Heart right ventricle (tissue), 16 donors: ENCODE results near the gene CERS3. TPM values are rescaled to one million over a fixed set of nuclear protein-coding genes. Genes with fewer than 3 reads are reported as not detected.
A peak's percentile ranks its signal among the peaks of the same experiment; 100 is the strongest.

Experiments used
- ATAC-seq, 8 donors: fragments of 200-7000 bp; cut with Tn5 transposase; one replicate each; pipeline ENCODE4 v1.9.1; 2020; ENCODE audit warnings: mild to moderate bottlenecking in 8 of 8, moderate library complexity in 8 of 8, moderate number of reproducible peaks in 1 of 8
- DNase-seq, 2 donors: peaks; one replicate each; pipeline ENCODE4 v3.0.0-alpha.2; 2020
- H3K27ac ChIP-seq, 10 donors: fragments of 200-600 bp; sonication (generic) in 2 of 10; one replicate each; pipeline versions ENCODE4 v1.5.0 to v1.8.0; 2020 to 2022; ENCODE audit warnings: mild to moderate bottlenecking in 3 of 10
- H3K27me3 ChIP-seq, 7 donors: fragments of 200-600 bp; one replicate each; pipeline ENCODE4 v1.8.0; 2021 to 2022; ENCODE audit warnings: mild to moderate bottlenecking in 2 of 7
- H3K36me3 ChIP-seq, 9 donors: fragments of 200-600 bp; sonication (generic) in 1 of 9; one replicate each; pipeline versions ENCODE4 v1.5.0 to v1.8.0; 2020 to 2022; ENCODE audit warnings: mild to moderate bottlenecking in 2 of 9
- H3K4me1 ChIP-seq, 9 donors: fragments of 200-600 bp; sonication (generic) in 1 of 9; one replicate each; pipeline versions ENCODE4 v1.5.0 to v1.8.0; 2020 to 2022; ENCODE audit warnings: mild to moderate bottlenecking in 4 of 9
- H3K4me3 ChIP-seq, 10 donors: fragments of 200-600 bp; sonication (generic) in 2 of 10; one replicate each; pipeline versions ENCODE4 v1.5.0 to v1.8.0; 2020 to 2022; ENCODE audit warnings: mild to moderate bottlenecking in 7 of 10, moderate library complexity in 2 of 10
- H3K9me3 ChIP-seq, 11 donors: fragments of 200-600 bp in 10 of 11; sonication (generic) in 2 of 11; one replicate each; pipeline versions ENCODE4 v1.5.0 to v1.8.0; 2013 to 2022; ENCODE audit warnings: mild to moderate bottlenecking in 2 of 11, control low read depth in 1 of 11, moderate library complexity in 1 of 11
- WGBS, 2 donors: extraction: QIAGEN DNeasy Blood & Tissue Kit; methylation state at CpG; one replicate each; pipeline ENCODE4 v1.1.7; 2013; ENCODE audit warnings: inconsistent platforms in 1 of 2; 5-methylcytosine and 5-hydroxymethylcytosine counted together
- intact Hi-C, 10 donors: fragments of 100-400 bp; cut with DNase I; formaldehyde crosslinking; loops; one replicate each; pipeline versions ENCODE4 v1.11.1 to v1.14.2; 2022
- polyA plus RNA-seq, 2 donors: library from polyadenylated mRNA; stranded (reverse); fragments of 200-250 nt; gene quantifications; one replicate each; pipeline ENCODE4 v1.2.3, GENCODE V29; 2013
- total RNA-seq, 10 donors: library from RNA; stranded (reverse); fragmentation: NEBNext Ultra II Directional in 3 of 10; extraction: Animal tissue kit (Norgen Biotek cat#: 25700) in 3 of 10; gene quantifications; one replicate each; pipeline versions ENCODE4 v1.2.1 to v1.2.4, GENCODE V29; 2021 to 2023
- TF ChIP-seq, protein P1 (sequence below), 9 donors: fragments of 200-600 bp; sonication (generic) in 2 of 9; IDR thresholded peaks; one replicate each; pipeline versions ENCODE4 v1.5.0 to v1.8.0; 2021 to 2022; ENCODE audit warnings: antibody characterized with exemption in 9 of 9, mild to moderate bottlenecking in 5 of 9, moderate library complexity in 1 of 9
- donor health status: Arrhythmogenic right ventricular cardiomyopathy.
- donor health status: ischemic (EF 13 %, LVEDD 7.1; RV severe dilation, severe dysfunction).
- donor health status: healthy with polysubstance abuse.
- donor health status: DM: no; HTN: yes; CAD: no.
- donor health status: DM: no; HTN: no; CAD: no.
- donor health status: ischemic (EF 25% LVEDD 6.9; RV normal size, moderate dysfunction).
- donor health status: ischemic (EF 25% LVEDD 5.7; RV mildly dilated, moderate dysfunction).
- donor health status: healthy.
- donor health status: DM: yes; HTN: yes; CAD: no.
- donor health status: Ischemic cardiomyopathy.
- donor health status: ischemic (EF 35%, LVEDD 5.7; RV mildly dilated, moderate dysfunction).
- donor health status: nonischemic (EF 11% LVEDD 7.7; RV severe dilation, severe dysfunction).
- donor health status: DM: yes; HTN: yes; CAD: no.
- donor health status: PGD.
- donor health status: ischemic (EF 29% LVEDD 5.4; RV normal size, mild dysfunction).
- donor health status: nonischemic (EF 23%, LVEDD 6.1; RV moderate dilation, normal function).

CERS3 gene
- total and polyA plus RNA-seq, 12 donors: 0.03 TPM; not detected in 11

DNA sequence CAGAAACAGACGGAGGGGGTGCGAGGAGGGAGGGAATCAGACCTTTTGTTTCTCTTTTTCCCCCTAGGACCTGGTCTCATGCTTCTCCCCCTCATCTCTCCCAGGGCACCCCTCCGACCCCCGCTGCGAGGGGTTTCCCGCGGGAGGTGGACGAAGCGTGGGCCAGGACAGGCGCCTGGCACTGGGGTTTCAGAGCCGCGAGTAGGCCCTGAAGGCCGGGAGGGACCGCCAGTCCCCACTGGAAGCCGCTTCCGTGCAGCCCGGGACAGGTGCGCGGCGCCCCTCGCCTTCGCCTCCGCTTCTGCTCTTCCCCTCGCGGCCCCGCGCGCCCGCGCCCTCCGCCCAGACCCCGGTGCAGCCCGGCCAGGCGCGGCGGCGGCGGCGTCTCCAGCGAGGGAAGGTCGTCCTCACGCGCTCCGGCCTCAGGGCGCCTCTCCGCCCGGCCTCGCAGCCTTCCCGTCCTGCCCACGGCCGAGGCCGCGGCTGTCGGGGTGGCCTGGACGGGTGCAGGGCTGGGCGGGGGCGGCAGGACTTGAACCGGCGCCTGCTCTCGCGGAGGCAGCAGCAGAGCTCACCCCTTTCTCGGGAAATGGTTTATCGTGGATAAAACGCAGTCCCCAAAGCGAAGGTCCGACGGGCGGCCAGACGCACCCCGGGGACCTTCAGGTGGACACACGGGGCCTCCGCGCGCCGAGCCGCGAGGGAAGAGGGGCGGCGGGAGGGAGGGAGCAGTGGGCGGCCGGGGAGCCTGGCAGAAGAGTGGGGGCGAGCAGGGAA lies 155.4 kb downstream of the CERS3 start:
- Histone ChIP-seq H3K9me3 (peaks cover 0 to 29% (median 9%) of the 10 kb centered on the region in 11 donors), H3K4me1 (peaks cover 0 to 4% (median 0%) of the 10 kb centered on the region in 9 donors), H3K27ac (no peak overlapping the region), H3K4me3 (peak overlapping the region in 9 of 10 donors; percentile 17 to 41 (median 24)), H3K27me3 (peaks cover 0 to 51% (median 36%) of the 10 kb centered on the region in 7 donors), H3K36me3 (no peaks in the 10 kb centered on the region)
- intact Hi-C loops: no loop called here
- peak in 2 of 8 donors; percentile 20 to 44 for ATAC-seq
- no peak for DNase-seq
- 2% methylated on average over 61 to 79 of the region's 82 CpGs for WGBS, 2 donors
- TF ChIP-seq, protein P1, sequence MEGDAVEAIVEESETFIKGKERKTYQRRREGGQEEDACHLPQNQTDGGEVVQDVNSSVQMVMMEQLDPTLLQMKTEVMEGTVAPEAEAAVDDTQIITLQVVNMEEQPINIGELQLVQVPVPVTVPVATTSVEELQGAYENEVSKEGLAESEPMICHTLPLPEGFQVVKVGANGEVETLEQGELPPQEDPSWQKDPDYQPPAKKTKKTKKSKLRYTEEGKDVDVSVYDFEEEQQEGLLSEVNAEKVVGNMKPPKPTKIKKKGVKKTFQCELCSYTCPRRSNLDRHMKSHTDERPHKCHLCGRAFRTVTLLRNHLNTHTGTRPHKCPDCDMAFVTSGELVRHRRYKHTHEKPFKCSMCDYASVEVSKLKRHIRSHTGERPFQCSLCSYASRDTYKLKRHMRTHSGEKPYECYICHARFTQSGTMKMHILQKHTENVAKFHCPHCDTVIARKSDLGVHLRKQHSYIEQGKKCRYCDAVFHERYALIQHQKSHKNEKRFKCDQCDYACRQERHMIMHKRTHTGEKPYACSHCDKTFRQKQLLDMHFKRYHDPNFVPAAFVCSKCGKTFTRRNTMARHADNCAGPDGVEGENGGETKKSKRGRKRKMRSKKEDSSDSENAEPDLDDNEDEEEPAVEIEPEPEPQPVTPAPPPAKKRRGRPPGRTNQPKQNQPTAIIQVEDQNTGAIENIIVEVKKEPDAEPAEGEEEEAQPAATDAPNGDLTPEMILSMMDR (IDR thresholded peaks at IDR 0.05): no peak

DNA sequence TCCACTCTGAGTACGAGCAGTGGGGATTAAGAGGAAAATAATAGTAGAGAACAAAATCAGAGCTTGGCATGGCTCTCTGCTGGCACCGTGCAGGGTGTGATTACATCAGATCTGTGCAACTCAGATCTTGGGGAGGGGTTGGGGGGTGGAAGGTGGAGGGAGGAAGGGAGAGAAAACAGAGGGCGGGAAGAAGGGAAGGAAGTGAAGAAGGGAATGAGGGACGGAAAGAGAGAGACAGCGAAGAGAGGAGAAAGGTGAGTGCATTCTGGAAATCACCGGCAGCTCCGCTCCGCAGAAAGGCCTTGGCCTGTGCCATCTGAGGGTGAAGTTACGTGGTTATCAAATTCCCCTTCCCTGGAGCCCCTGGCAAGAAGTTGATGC lies 156.0 kb downstream of the CERS3 start:
- H3K36me3 ChIP-seq: no peaks in the 10 kb centered on the region
- H3K4me1 ChIP-seq: peaks cover 0 to 4% (median 0%) of the 10 kb centered on the region in 9 donors
- H3K4me3 ChIP-seq: peak overlapping the region in 9 of 10 donors; percentile 17 to 41 (median 24)
- TF ChIP-seq, protein P1 (IDR thresholded peaks at IDR 0.05): no peak
- peaks cover 0 to 51% (median 36%) of the 10 kb centered on the region in 7 donors for H3K27me3 ChIP-seq
- 16 to 22% methylated on average over 9 of the region's 9 CpGs for WGBS, 2 donors
- ATAC-seq (peak in 1 of 8 donors; percentile 63), DNase-seq (peak in 1 of 2 donors; percentile 15)
- H3K9me3 ChIP-seq: peaks cover 0 to 24% (median 8%) of the 10 kb centered on the region in 11 donors
- no peak overlapping the region for H3K27ac ChIP-seq
- intact Hi-C loops: no loop called here

DNA sequence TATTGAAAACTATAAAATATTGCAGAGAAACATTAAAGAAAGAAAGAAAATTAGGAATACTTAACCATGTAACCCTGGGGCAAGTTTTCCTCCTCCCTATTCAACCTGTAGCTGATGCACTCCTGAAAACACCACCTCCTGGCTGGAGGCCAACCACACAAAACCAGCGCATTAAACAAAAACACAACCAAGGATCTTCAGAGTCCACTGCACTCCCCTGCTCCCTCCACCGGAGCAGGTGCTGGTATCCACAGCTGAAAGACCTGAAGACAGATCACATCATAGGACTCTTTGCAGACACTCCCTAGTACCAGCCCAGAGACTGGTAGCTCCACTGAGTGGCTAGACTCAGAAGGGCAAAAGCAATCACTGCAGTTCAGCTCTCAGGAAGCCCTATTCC lies 173.4 kb downstream of the CERS3 start:
- Histone ChIP-seq H3K9me3 (peaks cover 0 to 10% (median 0%) of the 10 kb centered on the region in 11 donors), H3K36me3 (no peaks in the 10 kb centered on the region), H3K27ac (no peak overlapping the region), H3K27me3 (peaks cover 0 to 31% (median 17%) of the 10 kb centered on the region in 7 donors), H3K4me3 (no peak overlapping the region), H3K4me1 (peaks cover 0 to 7% (median 0%) of the 10 kb centered on the region in 9 donors)
- DNase-seq (no peak), ATAC-seq (no peak)
- TF ChIP-seq, protein P1 (IDR thresholded peaks at IDR 0.05): no peak
- 72 to 73% methylated on average over 2 of the region's 2 CpGs for WGBS, 2 donors
- intact Hi-C loops: loop anchor here in 3 of 10 donors (10.0 kb wide), 2 partner anchors 209 to 649 kb away; no protein-coding TSS in a partner anchor

DNA sequence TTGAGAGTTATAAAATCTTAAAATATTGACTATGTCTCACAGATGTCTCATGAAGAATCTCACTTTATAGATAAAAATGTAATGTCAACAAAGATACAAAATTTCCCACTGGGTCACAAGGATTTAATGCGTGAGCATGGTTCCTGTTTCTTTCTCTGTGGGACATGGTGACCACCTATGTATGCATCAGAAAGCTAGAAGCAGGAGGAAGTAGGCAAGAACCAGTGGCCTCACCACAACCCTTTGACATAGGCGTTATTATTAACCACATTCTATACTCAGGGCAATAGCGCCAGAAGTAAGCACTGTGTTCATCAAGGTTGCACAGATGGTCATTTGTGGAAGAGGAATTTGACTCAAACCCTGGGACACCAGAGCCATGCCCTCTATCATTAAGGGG lies 175.3 kb downstream of the CERS3 start:
- intact Hi-C loops: loop anchor here in 7 of 10 donors (5.0 to 10.0 kb wide), 4 partner anchors 211 to 654 kb away; no protein-coding TSS in a partner anchor
- peaks cover 0 to 15% (median 5%) of the 10 kb centered on the region in 9 donors for H3K4me1 ChIP-seq
- TF ChIP-seq, protein P1 (IDR thresholded peaks at IDR 0.05): no peak
- DNase-seq: no peak
- H3K9me3 ChIP-seq: no peaks in the 10 kb centered on the region
- no peak overlapping the region for H3K27ac ChIP-seq
- peaks cover 0 to 31% (median 17%) of the 10 kb centered on the region in 7 donors for H3K27me3 ChIP-seq
- ATAC-seq: no peak
- 89 to 93% methylated on average over 3 of the region's 3 CpGs for WGBS, 2 donors
- H3K4me3 ChIP-seq: no peak overlapping the region
- no peaks in the 10 kb centered on the region for H3K36me3 ChIP-seq
